HepG2 (cell line): ENCODE measurements around the gene PITHD1. TPM values are rescaled to one million over a fixed set of nuclear protein-coding genes. Genes with fewer than 3 reads are reported as not detected.

Experiments used
- ARNT ChIP-seq: fragments of 450-650 bp; IDR thresholded peaks from 2 replicates; pipeline ENCODE4 v1.6.1; 2017
- FOXP1 ChIP-seq, 2 experiments: fragments of 450-650 bp in 1 of 2; IDR thresholded peaks; 2 replicates each; pipeline ENCODE4 v1.6.1; 2017 to 2018; ENCODE audit warnings: antibody characterized with exemption in 1 of 2
- GTF3A ChIP-seq: sonication (generic); formaldehyde crosslinking; conservative IDR thresholded peaks from 2 replicates; pipeline ENCODE4 v1.4.0; 2020; ENCODE audit warnings: mild to moderate bottlenecking, missing genetic modification reagents
- HNF4A ChIP-seq: sonication (generic); formaldehyde crosslinking; IDR thresholded peaks from 2 replicates; pipeline ENCODE4 v1.4.0; 2020; ENCODE audit warnings: missing genetic modification reagents
- HNRNPUL1 ChIP-seq: fragments of 200-400 bp; formaldehyde crosslinking; IDR thresholded peaks from 2 replicates; pipeline ENCODE4 v1.6.1; 2017; ENCODE audit warnings: low read depth, mild to moderate bottlenecking, low read length, moderate library complexity
- TBP ChIP-seq: sonication (generic); formaldehyde crosslinking; IDR thresholded peaks from 2 replicates; pipeline ENCODE4 v1.5.0; 2020; ENCODE audit warnings: missing genetic modification reagents
- ZNF264 ChIP-seq: sonication (generic); formaldehyde crosslinking; IDR thresholded peaks from 2 replicates; pipeline ENCODE4 v1.4.0; 2020; ENCODE audit warnings: missing genetic modification reagents
- ZNF510 ChIP-seq: sonication (generic); formaldehyde crosslinking; IDR thresholded peaks from 2 replicates; pipeline ENCODE4 v1.4.0; 2020; ENCODE audit warnings: low read depth, mild to moderate bottlenecking, missing genetic modification reagents
- ZNF557 ChIP-seq: sonication (generic); formaldehyde crosslinking; IDR thresholded peaks from 2 replicates; pipeline ENCODE4 v1.4.0; 2020; ENCODE audit warnings: missing genetic modification reagents
- ZNF780A ChIP-seq: sonication (generic); formaldehyde crosslinking; IDR thresholded peaks from 2 replicates; pipeline ENCODE4 v1.8.0; 2022; ENCODE audit warnings: mild to moderate bottlenecking, missing genetic modification reagents, moderate library complexity
- polyA plus RNA-seq, 8 experiments: library from polyadenylated mRNA; depleted of rRNA in 3 of 8; stranded (reverse) in 7 of 8; unstranded in 1 of 8; fragments of >200 nt; fragmentation: Illumina TruSeq in 4 of 8; extraction: Trizol in 4 of 8; gene quantifications; 2 replicates each; pipeline versions ENCODE4 v1.2.1 to v1.2.3, GENCODE V29; 2011 to 2016; ENCODE audit warnings: low read depth in 4 of 8, missing spikeins in 1 of 8, mixed read lengths in 1 of 8; ENCODE audit not compliant: insufficient read depth in 1 of 8
- total RNA-seq, 5 experiments: library from RNA; depleted of rRNA; stranded (reverse); fragments of >200 nt; fragmentation: Illumina TruSeq; extraction: Trizol; gene quantifications; 2 replicates each; pipeline ENCODE4 v1.2.3, GENCODE V29; 2016; ENCODE audit warnings: low read depth in 1 of 5
- TF ChIP-seq, protein P1 (sequence below): sonication (generic); formaldehyde crosslinking; IDR thresholded peaks from 2 replicates; pipeline ENCODE4 v1.9.0; 2021; ENCODE audit warnings: missing genetic modification reagents, borderline replicate concordance
- TF ChIP-seq, protein P2 (sequence below): sonication (generic); formaldehyde crosslinking; IDR thresholded peaks from 2 replicates; pipeline ENCODE4 v1.5.1; 2020; ENCODE audit warnings: missing genetic modification reagents, mild to moderate bottlenecking, borderline replicate concordance
- TF ChIP-seq, protein P3 (sequence below): sonication (generic); formaldehyde crosslinking; conservative IDR thresholded peaks from 2 replicates; pipeline ENCODE4 v1.8.1; 2023; ENCODE audit warnings: missing genetic modification reagents
- TF ChIP-seq, protein P4 (sequence below): sonication (generic); formaldehyde crosslinking; IDR thresholded peaks from 2 replicates; pipeline ENCODE4 v1.4.0; 2020; ENCODE audit warnings: low read depth, mild to moderate bottlenecking, missing genetic modification reagents
- TF ChIP-seq, protein P5 (sequence below): sonication (generic); formaldehyde crosslinking; IDR thresholded peaks from 2 replicates; pipeline ENCODE4 v1.5.1; 2020; ENCODE audit warnings: mild to moderate bottlenecking, moderate library complexity, missing genetic modification reagents
- TF ChIP-seq, protein P6 (sequence below): sonication (generic); formaldehyde crosslinking; IDR thresholded peaks from 2 replicates; pipeline ENCODE4 v1.5.1; 2020; ENCODE audit warnings: missing genetic modification reagents, mild to moderate bottlenecking, borderline replicate concordance

Gene PITHD1
- total and polyA plus RNA-seq, 2 of the 13 experiments (the other 11 are each of a cell fraction or from before 2014, with no cell fraction given) = 28.0 to 37.3 TPM

DNA sequence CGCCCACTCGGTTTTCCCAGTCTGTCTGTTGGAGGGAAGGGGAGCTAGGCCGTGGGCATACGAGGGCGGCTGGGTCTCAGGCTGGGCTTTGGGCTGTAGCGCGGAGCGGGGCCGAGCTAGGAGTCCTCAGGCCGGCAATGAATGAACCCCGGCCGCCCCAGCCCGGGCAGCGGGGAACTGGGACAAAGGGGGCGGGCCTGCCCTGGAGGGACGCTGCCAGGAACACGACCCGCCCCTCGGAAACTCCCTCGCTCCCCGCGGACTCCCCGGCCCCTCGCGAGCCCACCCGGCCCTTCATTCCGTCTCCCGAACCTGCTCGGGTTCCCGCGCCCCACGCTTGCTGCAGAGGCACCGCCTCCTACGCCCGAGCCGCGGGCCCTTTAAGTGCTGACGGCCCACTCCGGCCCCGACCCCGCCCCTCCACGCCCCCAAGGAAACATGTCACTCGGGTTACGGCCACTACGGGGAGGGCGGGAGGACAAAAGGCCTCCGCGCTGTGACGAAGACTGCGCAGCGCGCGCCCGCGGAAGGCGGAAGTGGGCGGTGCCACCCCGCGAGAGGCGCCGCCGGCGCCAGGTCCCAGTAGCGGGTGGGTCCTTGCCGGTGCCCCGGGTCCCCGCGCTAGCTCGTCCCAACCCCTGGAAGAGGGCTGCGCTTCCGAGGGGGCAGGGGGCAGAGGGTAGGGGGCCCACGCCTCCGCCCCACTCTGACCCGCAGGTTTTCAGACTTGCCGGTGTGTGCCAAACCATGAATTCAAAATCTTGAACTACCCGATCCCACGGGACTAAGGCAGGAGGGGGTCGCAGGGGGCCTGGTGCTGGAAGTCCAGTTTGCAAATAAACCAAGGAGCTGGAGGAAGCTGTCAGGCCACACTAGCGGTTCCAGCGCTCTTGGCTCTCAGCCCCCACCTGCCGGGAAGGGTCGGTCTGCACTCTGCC is 22.5 kb downstream of the PITHD1 start, which contains the start of gene GALE (continued):
- TF ChIP-seq, protein P1, sequence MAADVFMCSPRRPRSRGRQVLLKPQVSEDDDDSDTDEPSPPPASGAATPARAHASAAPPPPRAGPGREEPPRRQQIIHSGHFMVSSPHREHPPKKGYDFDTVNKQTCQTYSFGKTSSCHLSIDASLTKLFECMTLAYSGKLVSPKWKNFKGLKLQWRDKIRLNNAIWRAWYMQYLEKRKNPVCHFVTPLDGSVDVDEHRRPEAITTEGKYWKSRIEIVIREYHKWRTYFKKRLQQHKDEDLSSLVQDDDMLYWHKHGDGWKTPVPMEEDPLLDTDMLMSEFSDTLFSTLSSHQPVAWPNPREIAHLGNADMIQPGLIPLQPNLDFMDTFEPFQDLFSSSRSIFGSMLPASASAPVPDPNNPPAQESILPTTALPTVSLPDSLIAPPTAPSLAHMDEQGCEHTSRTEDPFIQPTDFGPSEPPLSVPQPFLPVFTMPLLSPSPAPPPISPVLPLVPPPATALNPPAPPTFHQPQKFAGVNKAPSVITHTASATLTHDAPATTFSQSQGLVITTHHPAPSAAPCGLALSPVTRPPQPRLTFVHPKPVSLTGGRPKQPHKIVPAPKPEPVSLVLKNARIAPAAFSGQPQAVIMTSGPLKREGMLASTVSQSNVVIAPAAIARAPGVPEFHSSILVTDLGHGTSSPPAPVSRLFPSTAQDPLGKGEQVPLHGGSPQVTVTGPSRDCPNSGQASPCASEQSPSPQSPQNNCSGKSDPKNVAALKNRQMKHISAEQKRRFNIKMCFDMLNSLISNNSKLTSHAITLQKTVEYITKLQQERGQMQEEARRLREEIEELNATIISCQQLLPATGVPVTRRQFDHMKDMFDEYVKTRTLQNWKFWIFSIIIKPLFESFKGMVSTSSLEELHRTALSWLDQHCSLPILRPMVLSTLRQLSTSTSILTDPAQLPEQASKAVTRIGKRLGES (CRISPR knock-in tag) = no peak
- TF ChIP-seq ZNF557 (CRISPR knock-in tag) = no peak
- no peak for TF ChIP-seq FOXP1 (IDR thresholded peaks at IDR 0.05)
- no peak; the same call in 1 of the 2 replicates for TF ChIP-seq FOXP1 (CRISPR knock-in tag; IDR thresholded peaks at IDR 0.05)
- TF ChIP-seq, protein P2, sequence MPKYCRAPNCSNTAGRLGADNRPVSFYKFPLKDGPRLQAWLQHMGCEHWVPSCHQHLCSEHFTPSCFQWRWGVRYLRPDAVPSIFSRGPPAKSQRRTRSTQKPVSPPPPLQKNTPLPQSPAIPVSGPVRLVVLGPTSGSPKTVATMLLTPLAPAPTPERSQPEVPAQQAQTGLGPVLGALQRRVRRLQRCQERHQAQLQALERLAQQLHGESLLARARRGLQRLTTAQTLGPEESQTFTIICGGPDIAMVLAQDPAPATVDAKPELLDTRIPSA (CRISPR knock-in tag) = no peak
- TF ChIP-seq ARNT = no peak
- TF ChIP-seq, protein P3, sequence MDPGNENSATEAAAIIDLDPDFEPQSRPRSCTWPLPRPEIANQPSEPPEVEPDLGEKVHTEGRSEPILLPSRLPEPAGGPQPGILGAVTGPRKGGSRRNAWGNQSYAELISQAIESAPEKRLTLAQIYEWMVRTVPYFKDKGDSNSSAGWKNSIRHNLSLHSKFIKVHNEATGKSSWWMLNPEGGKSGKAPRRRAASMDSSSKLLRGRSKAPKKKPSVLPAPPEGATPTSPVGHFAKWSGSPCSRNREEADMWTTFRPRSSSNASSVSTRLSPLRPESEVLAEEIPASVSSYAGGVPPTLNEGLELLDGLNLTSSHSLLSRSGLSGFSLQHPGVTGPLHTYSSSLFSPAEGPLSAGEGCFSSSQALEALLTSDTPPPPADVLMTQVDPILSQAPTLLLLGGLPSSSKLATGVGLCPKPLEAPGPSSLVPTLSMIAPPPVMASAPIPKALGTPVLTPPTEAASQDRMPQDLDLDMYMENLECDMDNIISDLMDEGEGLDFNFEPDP = no peak
- TF ChIP-seq TBP (CRISPR knock-in tag) = no peak
- TF ChIP-seq HNF4A (CRISPR knock-in tag) = no peak
- TF ChIP-seq, protein P4, sequence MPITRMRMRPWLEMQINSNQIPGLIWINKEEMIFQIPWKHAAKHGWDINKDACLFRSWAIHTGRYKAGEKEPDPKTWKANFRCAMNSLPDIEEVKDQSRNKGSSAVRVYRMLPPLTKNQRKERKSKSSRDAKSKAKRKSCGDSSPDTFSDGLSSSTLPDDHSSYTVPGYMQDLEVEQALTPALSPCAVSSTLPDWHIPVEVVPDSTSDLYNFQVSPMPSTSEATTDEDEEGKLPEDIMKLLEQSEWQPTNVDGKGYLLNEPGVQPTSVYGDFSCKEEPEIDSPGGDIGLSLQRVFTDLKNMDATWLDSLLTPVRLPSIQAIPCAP (CRISPR knock-in tag) = no peak
- TF ChIP-seq ZNF264 (CRISPR knock-in tag) = no peak
- TF ChIP-seq HNRNPUL1 = peak; percentile 60; the same call in 1 of the 2 replicates
- TF ChIP-seq, protein P5, sequence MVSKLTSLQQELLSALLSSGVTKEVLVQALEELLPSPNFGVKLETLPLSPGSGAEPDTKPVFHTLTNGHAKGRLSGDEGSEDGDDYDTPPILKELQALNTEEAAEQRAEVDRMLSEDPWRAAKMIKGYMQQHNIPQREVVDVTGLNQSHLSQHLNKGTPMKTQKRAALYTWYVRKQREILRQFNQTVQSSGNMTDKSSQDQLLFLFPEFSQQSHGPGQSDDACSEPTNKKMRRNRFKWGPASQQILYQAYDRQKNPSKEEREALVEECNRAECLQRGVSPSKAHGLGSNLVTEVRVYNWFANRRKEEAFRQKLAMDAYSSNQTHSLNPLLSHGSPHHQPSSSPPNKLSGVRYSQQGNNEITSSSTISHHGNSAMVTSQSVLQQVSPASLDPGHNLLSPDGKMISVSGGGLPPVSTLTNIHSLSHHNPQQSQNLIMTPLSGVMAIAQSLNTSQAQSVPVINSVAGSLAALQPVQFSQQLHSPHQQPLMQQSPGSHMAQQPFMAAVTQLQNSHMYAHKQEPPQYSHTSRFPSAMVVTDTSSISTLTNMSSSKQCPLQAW (CRISPR knock-in tag) = no peak; the same call in 1 of the 2 replicates
- no peak; the same call in 1 of the 2 replicates for TF ChIP-seq ZNF780A
- TF ChIP-seq, protein P6, sequence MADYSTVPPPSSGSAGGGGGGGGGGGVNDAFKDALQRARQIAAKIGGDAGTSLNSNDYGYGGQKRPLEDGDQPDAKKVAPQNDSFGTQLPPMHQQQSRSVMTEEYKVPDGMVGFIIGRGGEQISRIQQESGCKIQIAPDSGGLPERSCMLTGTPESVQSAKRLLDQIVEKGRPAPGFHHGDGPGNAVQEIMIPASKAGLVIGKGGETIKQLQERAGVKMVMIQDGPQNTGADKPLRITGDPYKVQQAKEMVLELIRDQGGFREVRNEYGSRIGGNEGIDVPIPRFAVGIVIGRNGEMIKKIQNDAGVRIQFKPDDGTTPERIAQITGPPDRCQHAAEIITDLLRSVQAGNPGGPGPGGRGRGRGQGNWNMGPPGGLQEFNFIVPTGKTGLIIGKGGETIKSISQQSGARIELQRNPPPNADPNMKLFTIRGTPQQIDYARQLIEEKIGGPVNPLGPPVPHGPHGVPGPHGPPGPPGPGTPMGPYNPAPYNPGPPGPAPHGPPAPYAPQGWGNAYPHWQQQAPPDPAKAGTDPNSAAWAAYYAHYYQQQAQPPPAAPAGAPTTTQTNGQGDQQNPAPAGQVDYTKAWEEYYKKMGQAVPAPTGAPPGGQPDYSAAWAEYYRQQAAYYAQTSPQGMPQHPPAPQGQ (CRISPR knock-in tag) = no peak
- 0 out of 2 replicates have a peak, but pooled peaks have one; percentile 26 for TF ChIP-seq GTF3A (CRISPR knock-in tag)
- TF ChIP-seq ZNF510 = no peak
